Tongue (tissue), 2 donors: ENCODE results near the gene TLE4. TPM values are rescaled to one million over a fixed set of nuclear protein-coding genes. Genes with fewer than 3 reads are reported as not detected.
"Not testable (repeated sequence)": the region's sequence is repeated elsewhere in the genome, so short reads cannot be mapped to it uniquely, and the experiment has no call there.

Source experiments
- DNase-seq: peaks from one replicate; pipeline ENCODE4 v3.0.0-alpha.2; 2015
- total RNA-seq: library from RNA; depleted of rRNA; stranded (reverse); fragments of >200 nt; gene quantifications from one replicate; pipeline ENCODE4 v1.2.3, GENCODE V29; 2014

Gene TLE4
- total RNA-seq, result 27.8 TPM

DNA sequence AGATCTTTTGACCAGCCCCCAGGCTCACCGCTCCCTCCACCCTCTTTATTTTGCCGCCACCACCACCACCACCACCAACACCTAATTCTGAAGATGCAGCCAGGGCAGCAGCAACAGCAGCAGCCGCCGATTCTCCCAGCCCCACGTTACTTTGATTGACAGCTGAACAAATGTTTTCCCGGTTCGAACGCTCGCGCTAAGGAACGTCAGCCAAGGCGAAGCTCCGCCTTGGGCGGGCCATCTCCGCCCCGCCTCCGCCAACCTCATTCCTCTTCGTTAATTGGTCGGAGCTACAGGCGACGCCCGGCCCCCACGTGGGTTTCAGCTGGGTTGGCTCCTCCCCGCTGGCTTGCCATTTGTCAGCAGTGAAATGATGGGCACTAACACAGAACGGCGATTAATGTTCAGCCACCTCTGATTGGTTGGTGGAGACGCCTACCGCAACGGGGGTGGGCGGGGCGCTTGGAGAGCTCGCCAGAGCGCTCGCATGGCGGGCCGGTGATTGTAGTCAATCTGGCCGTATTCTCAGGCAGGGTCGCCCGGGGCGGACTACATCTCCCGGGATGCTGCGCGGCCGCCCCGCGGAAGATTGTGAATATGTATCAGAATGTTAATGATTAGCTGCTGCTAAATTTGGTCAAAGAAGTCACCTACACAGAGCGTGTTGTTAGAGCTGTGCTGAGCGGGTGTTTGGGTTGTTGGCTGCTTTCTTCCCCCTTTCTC, at the start of gene TLE4:
Gene TLE4 (plus strand): TSS at position 657 of the 723 bp plus-strand sequence. CDS start 826 bp downstream, outside the sequence.
- DNase-seq, result peak; percentile 100

DNA sequence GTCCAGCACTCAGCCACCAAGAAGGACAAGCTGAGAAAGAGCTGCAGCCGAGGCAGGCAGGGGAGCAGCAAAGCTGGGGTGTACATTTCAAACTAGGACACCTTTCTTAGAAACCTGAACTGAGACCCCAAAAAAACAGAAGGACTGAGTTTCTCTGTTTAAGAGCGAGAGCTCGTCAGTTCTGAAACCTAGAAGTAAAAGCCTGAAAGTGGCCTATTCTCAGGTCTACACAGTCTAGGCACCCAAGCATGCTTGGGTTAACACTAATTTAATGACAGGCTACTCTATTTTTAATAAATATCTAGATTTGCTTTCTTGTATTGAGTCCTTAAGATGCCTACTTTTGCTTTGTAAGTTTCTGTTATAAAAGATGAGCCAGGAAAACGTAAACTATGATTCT, 49.0 kb upstream of the TLE4 start:
- DNase-seq, result no peak

- DNase-seq, result no peak
Observed at GRCh38 chr9:79524266-79524665, 47.5 kb upstream of the TLE4 start.

DNA sequence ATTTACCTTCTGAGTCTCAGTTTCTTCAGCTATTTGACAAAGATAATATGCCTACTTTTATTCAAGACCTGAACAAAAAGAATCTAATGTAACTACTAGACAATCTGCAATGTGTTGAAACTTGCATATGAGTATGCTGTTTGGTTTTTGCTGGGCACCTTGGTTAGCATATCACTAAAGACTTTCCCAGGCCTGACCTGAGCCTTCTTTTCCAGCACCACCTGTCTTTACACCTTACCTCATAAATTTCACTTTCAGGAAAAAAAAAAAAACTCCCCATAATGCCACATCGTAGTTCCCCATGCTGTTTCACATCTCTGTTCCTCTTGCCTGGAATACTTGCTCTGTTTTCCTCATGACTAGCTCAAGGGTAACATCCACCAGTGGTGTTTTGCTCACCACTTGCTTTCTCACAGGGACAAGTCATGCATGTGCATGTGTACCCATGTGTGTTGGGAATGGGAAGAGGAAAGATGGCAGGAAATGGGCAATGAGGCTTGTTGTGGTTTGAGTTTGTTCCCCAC, 45.6 kb upstream of the TLE4 start:
- no peak for DNase-seq

DNA sequence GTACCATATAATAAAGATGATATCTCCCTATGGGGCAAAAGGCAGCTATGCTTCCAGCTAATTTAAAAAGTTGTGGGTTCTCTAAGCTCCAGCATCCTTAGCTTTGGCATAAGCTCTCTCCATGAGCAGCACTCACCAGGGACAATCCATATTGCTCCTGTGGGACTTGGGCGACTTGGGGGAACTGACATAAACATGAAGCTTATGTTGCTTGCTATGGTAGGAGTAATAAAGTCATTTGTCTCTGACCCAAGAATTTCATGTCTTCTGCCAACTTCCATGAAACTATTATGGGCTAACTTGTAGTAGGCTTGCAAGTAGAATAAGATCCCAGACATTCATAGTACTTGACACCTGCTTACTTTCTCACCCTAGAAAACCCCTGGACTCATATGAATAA, 36.2 kb upstream of the TLE4 start:
- DNase-seq, result no peak

GRCh38 chr9:79537838-79538237, 33.9 kb upstream of the TLE4 start:
- no peak for DNase-seq

GRCh38 chr9:79542735-79543620, 28.8 kb upstream of the TLE4 start:
- no peak for DNase-seq

DNA sequence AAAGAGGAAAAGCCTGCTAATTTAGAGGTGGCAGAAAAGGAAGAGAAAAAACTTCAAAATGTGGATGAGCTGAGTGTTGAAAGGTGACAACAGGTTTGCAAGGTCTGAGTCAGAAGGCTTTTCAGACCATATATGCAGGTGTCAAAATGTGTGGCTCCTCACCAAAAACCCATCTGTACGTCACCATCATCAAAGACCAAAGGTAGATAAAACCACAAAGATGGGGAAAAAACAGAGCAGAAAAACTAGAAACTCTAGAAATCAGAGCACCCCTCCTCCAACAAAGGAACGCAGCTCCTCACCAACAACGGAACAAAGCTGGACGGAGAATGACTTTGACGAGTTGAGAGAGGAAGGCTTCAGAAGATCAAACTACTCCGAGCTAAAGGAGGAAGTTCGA, 27.4 kb upstream of the TLE4 start:
- DNase-seq, result not testable (repeated sequence)

DNA sequence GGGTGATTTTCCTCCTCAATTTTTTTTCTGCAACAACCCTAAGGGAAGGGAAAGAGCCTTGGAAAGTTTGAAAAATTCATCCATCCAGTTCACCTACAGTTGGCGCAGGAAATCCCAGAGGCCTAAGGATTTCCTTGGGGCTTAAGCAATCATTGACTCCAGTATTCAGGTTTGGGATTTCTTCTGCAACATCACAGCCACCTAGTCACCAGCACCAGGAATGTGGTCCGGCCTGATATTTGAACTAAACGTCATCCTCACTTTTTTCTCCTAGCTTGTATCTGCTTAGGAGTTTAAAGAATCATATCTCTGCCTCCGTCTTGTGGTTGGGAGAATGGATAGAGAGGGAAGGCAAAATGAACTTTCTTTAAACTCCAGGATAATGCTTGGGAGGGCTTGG, 20.2 kb upstream of the TLE4 start:
- DNase-seq, result no peak

- no peak for DNase-seq
Observed at GRCh38 chr9:79551994-79552393, 19.8 kb upstream of the TLE4 start.

DNA sequence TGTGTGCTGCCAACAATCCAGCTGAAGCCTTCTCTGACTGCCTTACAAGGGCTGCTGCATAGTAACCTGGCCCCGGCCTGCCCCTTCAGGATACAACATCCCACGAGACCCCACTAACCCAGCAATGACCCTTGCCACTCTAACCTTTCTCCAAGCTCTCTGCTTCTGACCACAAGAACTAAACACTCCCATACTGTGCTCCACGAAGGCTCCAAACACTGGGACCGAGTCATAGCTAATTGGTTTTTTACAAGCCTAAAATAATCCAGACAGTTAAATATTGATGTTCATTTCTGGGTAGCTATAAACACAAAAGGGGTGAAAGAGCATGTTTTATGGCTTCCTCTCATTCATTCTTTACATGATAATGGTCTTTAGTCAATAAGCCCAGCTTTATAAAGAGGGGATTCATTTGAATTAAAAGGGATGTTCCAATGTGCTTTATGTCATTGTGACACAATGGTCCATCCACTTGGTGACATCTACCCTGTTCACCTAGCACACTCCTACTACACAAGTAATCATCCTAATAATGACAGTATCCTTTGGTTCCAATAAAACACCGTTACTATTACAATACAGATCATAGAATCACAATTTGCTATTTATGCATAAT, 16.2 kb upstream of the TLE4 start:
- DNase-seq, result no peak

DNA sequence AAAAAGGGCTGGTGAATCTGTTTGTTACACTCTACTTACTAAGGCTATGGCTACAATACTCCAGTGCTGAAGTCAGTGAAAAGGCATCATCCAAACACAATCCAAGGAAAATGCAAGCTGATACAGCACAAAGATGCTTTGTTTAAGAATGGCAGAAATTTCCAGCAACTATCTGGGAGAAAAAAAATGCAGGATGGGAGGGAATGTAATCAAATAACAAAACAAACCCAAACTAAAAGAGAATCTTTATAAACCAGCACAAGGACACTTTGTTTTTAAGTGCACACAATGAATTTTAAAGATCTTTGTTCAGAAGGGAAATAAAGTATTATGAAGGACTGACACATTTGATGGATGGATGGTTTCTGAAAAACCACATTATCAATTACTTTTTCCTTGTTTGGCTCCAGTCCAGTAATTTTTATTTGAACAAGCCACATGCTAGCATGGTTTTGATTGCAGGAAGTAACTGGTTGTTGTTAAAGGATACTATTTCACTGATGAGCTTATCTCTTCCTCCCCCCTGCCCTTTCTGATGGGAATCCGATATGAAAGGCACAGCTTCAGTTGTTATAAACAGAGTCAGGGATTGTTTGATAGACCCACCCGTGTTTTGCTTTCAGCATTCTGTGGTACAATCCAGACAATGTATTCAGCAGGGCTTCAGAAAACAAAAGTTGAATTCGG, 12.1 kb upstream of the TLE4 start:
- DNase-seq, result no peak

DNA sequence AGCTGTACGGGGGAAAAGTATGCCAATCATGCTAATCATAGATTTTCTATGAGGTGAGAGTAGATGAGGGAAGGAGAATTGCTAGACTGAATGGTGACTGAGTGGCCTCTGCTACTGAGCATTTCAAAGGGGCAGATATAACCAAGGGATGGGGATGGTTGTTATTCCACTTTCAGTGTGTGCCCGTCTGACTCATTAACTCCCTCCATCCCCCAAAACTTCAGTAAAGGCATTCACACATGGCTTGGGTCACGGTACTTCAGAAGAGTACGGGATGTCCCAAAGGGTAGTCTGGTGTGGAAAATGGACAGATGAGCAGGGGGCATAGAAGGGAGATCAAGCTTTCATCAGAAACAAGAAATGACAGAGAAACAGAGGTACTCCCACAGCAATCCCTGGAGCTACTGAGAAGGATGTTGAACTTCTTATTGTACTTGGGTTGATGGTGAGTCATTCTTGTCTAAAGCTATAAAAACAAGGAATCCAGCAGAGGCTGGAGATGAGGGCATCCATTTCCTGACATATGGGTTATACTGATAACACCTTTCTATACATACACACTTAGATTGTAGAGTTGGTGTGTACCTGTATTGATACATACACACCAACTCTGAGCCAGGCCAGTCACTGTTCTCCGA, 8.9 kb upstream of the TLE4 start:
- no peak for DNase-seq

GRCh38 chr9:79564105-79564504, 7.7 kb upstream of the TLE4 start:
- DNase-seq, result no peak

DNA sequence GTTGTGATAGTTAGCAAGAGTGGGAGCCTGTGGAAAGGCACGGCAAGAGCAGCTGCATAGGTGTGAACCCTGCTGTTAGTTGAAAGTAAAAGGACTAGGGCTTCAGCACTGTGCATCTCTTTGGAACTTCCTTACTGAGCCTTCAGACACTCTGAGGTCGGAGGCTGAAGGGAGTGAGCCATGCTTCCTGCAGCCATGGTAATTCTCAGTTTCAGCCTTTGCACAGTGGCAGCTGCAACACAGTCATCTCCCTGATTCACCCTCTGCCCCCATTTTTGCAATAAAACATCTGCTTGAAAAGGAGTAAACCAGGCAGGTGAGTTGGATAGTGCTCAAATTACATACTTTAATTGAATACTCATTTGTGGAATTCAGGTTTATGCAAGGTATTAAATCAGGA, 6.5 kb upstream of the TLE4 start:
- DNase-seq, result no peak

- no peak for DNase-seq
Observed at GRCh38 chr9:79567671-79568098, 4.1 kb upstream of the TLE4 start.

GRCh38 chr9:79568337-79569101, 3.2 kb upstream of the TLE4 start:
- DNase-seq, result no peak

DNA sequence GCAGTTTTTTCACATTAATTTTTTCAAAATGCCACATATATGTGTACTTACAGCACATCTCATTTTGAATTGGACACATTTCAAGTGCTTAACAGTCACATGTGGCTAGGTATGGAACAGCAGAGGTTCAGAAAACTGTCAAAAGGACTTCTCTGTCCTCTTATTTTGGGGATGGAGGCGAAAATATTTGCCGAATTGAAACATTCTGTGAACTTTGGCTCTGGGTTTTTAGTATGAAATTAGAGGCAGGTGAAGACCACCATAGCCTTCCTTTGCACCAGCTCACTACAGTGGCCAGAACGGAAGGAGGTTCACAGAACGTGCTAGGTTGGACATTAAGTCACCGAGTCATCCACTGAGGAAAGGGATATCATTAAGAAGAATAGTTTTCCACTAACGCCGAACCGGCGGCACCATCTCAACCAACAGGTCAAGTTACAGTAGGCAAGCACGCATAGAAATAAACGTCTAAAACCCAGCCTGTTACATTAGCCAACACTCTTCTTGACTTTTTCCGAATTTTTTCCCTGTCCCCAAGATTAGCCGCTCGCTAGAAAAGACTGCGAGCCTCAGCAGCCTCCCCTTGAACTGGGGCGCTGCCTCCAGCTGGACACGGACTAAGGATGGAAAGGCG, 1.8 kb upstream of the TLE4 start:
- DNase-seq, result no peak

DNA sequence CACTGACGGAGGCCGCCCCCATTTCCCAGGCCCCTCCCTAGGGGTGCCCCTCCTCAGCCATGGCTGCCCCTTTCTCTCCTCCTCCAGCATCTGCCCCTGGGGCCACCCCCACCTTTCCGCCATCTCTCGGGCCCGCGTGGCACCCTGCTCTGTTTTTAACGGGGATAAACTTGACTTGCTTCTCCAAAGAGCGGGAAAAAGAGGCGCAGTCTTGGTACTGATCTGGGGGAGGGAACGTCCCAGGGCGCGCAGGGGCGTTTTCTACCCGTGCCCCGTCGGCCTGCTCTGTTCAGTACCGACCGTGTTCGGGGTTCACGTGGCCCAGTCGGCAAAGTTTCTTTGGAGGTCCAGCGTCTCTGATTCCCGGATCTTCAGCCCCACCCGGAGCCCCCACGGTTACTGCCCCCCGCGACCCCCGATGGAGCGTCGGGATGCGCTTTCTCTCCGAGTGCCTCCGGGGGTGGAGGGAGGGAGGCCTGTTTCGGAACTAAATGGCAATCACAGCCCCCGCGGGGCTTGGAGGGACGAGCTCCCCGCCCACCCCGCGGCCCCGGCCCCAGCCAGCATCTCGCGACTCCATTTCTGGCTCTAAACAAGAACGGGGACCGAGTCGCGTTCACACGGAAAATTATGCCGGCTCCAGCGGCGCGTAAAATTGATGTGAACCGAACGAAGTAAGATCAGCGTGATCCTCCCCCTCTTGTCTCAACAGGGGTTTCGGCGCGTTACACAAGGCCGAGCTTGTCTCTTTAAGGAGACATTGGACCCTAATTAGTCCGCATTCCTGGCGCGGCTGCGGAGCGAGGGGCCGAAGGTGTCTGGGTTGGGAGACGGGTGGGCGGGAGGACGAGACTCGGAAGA, 1.1 kb upstream of the TLE4 start:
- peak; percentile 66 for DNase-seq
